Cardiac muscle cell (in vitro differentiated cells and primary cell): Measurements from ENCODE around the gene GABRR2. TPM values are rescaled to one million over a fixed set of nuclear protein-coding genes. Genes with fewer than 3 reads are reported as not detected.
"Not testable (repeated sequence)": the region's sequence is repeated elsewhere in the genome, so short reads cannot be mapped to it uniquely, and the experiment has no call there.

Source experiments
- DNase-seq, 2 donors: peaks; one replicate each; pipeline versions ENCODE4 v3.0.0 to v3.0.0-alpha.2; 2010 to 2017; ENCODE audit warnings: low read depth in 1 of 2, low spot score in 1 of 2
- H3K27ac ChIP-seq: fragments of 200-600 bp; sonication (generic); 2 replicates; pipeline ENCODE4 v1.5.1; 2016
- H3K27me3 ChIP-seq: fragments of 200-600 bp; sonication (generic); 2 replicates; pipeline ENCODE4 v1.6.0; 2016; ENCODE audit warnings: control low read depth
- H3K36me3 ChIP-seq: fragments of 200-600 bp; sonication (generic); 2 replicates; pipeline ENCODE4 v1.5.1; 2016; ENCODE audit warnings: control low read depth
- H3K4me1 ChIP-seq: fragments of 200-600 bp; sonication (generic); 2 replicates; pipeline ENCODE4 v1.8.1; 2017; ENCODE audit warnings: low read depth, mild to moderate bottlenecking, mixed run types
- H3K4me3 ChIP-seq: fragments of 200-600 bp; sonication (generic); 2 replicates; pipeline ENCODE4 v1.5.1; 2016; ENCODE audit warnings: mild to moderate bottlenecking
- H3K9me3 ChIP-seq: fragments of 200-600 bp; sonication (generic); 2 replicates; pipeline ENCODE4 v1.5.1; 2017; ENCODE audit warnings: low read depth, mild to moderate bottlenecking, control low read depth
- CTCF ChIP-seq: IDR thresholded peaks from 2 replicates; pipeline ENCODE4 v1.5.1; 2012; ENCODE audit warnings: low read depth, mild to moderate bottlenecking, low read length
- polyA plus RNA-seq: library from polyadenylated mRNA; unstranded; fragments of >200 nt; fragmentation: Nextera tagmentation; extraction: Ambion mirVana; gene quantifications from 2 replicates; pipeline ENCODE4 v1.2.1, GENCODE V29; 2016
- total RNA-seq: library from RNA; depleted of rRNA; stranded (reverse); fragments of >200 nt; gene quantifications from 2 replicates; pipeline ENCODE4 v1.2.3, GENCODE V29; 2016

The GABRR2 gene
- total and polyA plus RNA-seq, 2 experiments from 2014 or later: 0.50 to 0.83 TPM

GRCh38 chr6:89244241-89244985, 70.7 kb downstream of the GABRR2 start:
- no peak for TF ChIP-seq CTCF
- H3K27ac ChIP-seq: no peak overlapping the region
- H3K4me1 ChIP-seq: no peaks in the 10 kb centered on the region
- no peaks in the 10 kb centered on the region for H3K9me3 ChIP-seq
- no peaks in the 10 kb centered on the region for H3K36me3 ChIP-seq
- H3K27me3 ChIP-seq: no peaks in the 10 kb centered on the region
- H3K4me3 ChIP-seq: no peak overlapping the region
- DNase-seq: no peak

GRCh38 chr6:89243331-89243629, 71.8 kb downstream of the GABRR2 start:
- H3K36me3 ChIP-seq: no peaks in the 10 kb centered on the region
- no peaks in the 10 kb centered on the region for H3K9me3 ChIP-seq
- H3K4me3 ChIP-seq: no peak overlapping the region
- no peak for TF ChIP-seq CTCF
- no peak for DNase-seq
- no peaks in the 10 kb centered on the region for H3K4me1 ChIP-seq
- no peak overlapping the region for H3K27ac ChIP-seq
- no peaks in the 10 kb centered on the region for H3K27me3 ChIP-seq

- no peak overlapping the region for H3K4me3 ChIP-seq
- no peaks in the 10 kb centered on the region for H3K36me3 ChIP-seq
- H3K4me1 ChIP-seq: no peaks in the 10 kb centered on the region
- peak; percentile 64 to 77 for DNase-seq
- H3K27me3 ChIP-seq: no peaks in the 10 kb centered on the region
- no peaks in the 10 kb centered on the region for H3K9me3 ChIP-seq
- H3K27ac ChIP-seq: no peak overlapping the region
- TF ChIP-seq CTCF: peak; percentile 57
Measured at GRCh38 chr6:89242574-89243330, 72.3 kb downstream of the GABRR2 start.

GRCh38 chr6:89239338-89239737, 75.8 kb downstream of the GABRR2 start:
- Histone ChIP-seq H3K36me3 (no peaks in the 10 kb centered on the region), H3K27ac (no peak overlapping the region), H3K9me3 (no peaks in the 10 kb centered on the region), H3K27me3 (no peaks in the 10 kb centered on the region), H3K4me3 (no peak overlapping the region), H3K4me1 (no peaks in the 10 kb centered on the region)
- TF ChIP-seq CTCF: peak; percentile 51
- DNase-seq: peak in 1 of 2 donors; percentile 18

- H3K4me1 ChIP-seq: no peaks in the 10 kb centered on the region
- H3K4me3 ChIP-seq: no peak overlapping the region
- no peaks in the 10 kb centered on the region for H3K36me3 ChIP-seq
- no peaks in the 10 kb centered on the region for H3K9me3 ChIP-seq
- H3K27ac ChIP-seq: no peak overlapping the region
- no peak for DNase-seq
- TF ChIP-seq CTCF: no peak
- no peaks in the 10 kb centered on the region for H3K27me3 ChIP-seq
Measured at GRCh38 chr6:89237158-89237557, 77.9 kb downstream of the GABRR2 start.

- H3K4me3 ChIP-seq, H3K4me1 ChIP-seq, H3K9me3 ChIP-seq, H3K27ac ChIP-seq, H3K36me3 ChIP-seq, DNase-seq, H3K27me3 ChIP-seq: not testable (repeated sequence)
Measured at GRCh38 chr6:89233605-89234004, 81.5 kb downstream of the GABRR2 start.
